SH-SY5Y (cell line): Measurements from ENCODE around the gene MAPK10.

Source experiments
- GATA2 ChIP-seq: IDR thresholded peaks from 2 replicates; pipeline ENCODE4 v1.6.1; 2011; ENCODE audit warnings: mild to moderate bottlenecking, low read depth, low read length
- GATA3 ChIP-seq: IDR thresholded peaks from 2 replicates; pipeline ENCODE4 v1.6.1; 2011; ENCODE audit warnings: low read depth, mild to moderate bottlenecking, low read length, moderate library complexity

DNA sequence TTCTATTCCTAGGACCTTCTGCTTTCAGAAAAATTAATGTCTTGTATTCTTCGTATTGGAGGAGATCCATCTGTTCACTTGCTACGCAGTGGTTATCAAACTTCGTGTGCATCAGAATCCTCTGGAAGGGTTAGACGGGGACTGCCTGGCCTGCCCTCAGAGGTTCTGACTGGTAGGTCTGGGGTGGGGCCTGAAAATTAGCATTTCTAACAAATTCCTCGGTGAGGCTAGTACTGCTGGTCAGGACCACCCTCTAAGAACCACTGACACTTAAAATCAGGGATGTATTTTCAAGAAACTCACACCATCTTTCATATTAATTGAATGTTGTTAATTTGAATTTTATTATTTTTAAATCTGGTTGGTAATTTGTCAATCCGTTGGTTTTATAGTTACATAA, 63.0 kb downstream of the MAPK10 start:
- no peak for TF ChIP-seq GATA3
- no peak for TF ChIP-seq GATA2
